Neural cell (in vitro differentiated cells): ENCODE measurements around the gene TOPBP1. TPM values are rescaled to one million over a fixed set of nuclear protein-coding genes. Genes with fewer than 3 reads are reported as not detected.

Source experiments
- H2AFZ ChIP-seq: fragments of 200-600, 300-800 bp; sonication (generic), shearing (Covaris generic); 2 replicates; pipeline ENCODE4 v1.6.0; 2014; ENCODE audit warnings: low read depth, mild to moderate bottlenecking, antibody characterized with exemption, low read length, moderate library complexity
- H3F3A ChIP-seq: fragments of 200-600 bp; shearing (Covaris generic); 2 replicates; pipeline ENCODE4 v1.6.1; 2016; ENCODE audit warnings: mild to moderate bottlenecking, moderate library complexity, mixed read lengths, antibody characterized with exemption, low read length; ENCODE audit not compliant: insufficient read depth, poor library complexity, severe bottlenecking
- H3K27ac ChIP-seq: fragments of 200-600, 300-800 bp; sonication (generic), shearing (Covaris generic); 2 replicates; pipeline ENCODE4 v1.5.1; 2014; ENCODE audit warnings: mild to moderate bottlenecking, low read length, moderate library complexity
- H3K27me3 ChIP-seq: fragments of 300-800, 200-600 bp; sonication (generic), shearing (Covaris generic); 2 replicates; pipeline ENCODE4 v1.6.0; 2014; ENCODE audit warnings: mild to moderate bottlenecking, low read depth, low read length, moderate library complexity; ENCODE audit not compliant: insufficient read depth
- H3K36me3 ChIP-seq: fragments of 300-800, 200-600 bp; sonication (generic), shearing (Covaris generic); 2 replicates; pipeline ENCODE4 v1.5.1; 2014; ENCODE audit warnings: mild to moderate bottlenecking, antibody characterized with exemption, low read length, moderate library complexity; ENCODE audit not compliant: insufficient read depth
- H3K4me2 ChIP-seq: fragments of 300-800, 200-600 bp; sonication (generic), shearing (Covaris generic); 2 replicates; pipeline ENCODE4 v1.6.0; 2014; ENCODE audit warnings: mild to moderate bottlenecking, low read length
- H3K4me3 ChIP-seq: fragments of 300-800, 200-600 bp; sonication (generic), shearing (Covaris generic); 2 replicates; pipeline ENCODE4 v1.5.1; 2014; ENCODE audit warnings: mild to moderate bottlenecking, low read length, moderate library complexity
- H3K79me2 ChIP-seq: fragments of 200-600 bp; shearing (Covaris generic); replicated peaks from 2 replicates; pipeline ENCODE4 v1.6.0; 2014; ENCODE audit warnings: mild to moderate bottlenecking, low read length, moderate library complexity; ENCODE audit not compliant: insufficient read depth
- H3K9ac ChIP-seq: fragments of 300-800, 200-600 bp; sonication (generic), shearing (Covaris generic); 2 replicates; pipeline ENCODE4 v1.6.1; 2016; ENCODE audit warnings: mild to moderate bottlenecking, low read length, mixed read lengths
- H3K9me2 ChIP-seq: fragments of 200-600 bp; shearing (Covaris generic); 2 replicates; pipeline ENCODE4 v1.6.1; 2016; ENCODE audit warnings: mild to moderate bottlenecking, low read length, mixed read lengths; ENCODE audit not compliant: insufficient read depth
- H3K9me3 ChIP-seq: fragments of 200-600, 300-800 bp; sonication (generic), shearing (Covaris generic); 2 replicates; pipeline ENCODE4 v1.6.1; 2016; ENCODE audit warnings: mild to moderate bottlenecking, mixed run types, low read length, moderate library complexity, mixed read lengths
- H4K20me1 ChIP-seq: fragments of 200-600 bp; shearing (Covaris generic); 2 replicates; pipeline ENCODE4 v1.6.1; 2016; ENCODE audit warnings: mild to moderate bottlenecking, mixed run types; ENCODE audit not compliant: insufficient read depth
- CTCF ChIP-seq: fragments of 450-650 bp; IDR thresholded peaks from 2 replicates; pipeline ENCODE4 v1.5.1; 2014; ENCODE audit warnings: antibody characterized with exemption, mild to moderate bottlenecking, moderate library complexity; ENCODE audit not compliant: poor library complexity, severe bottlenecking
- EP300 ChIP-seq: fragments of 450-650 bp; conservative IDR thresholded peaks from 2 replicates; pipeline ENCODE4 v1.6.1; 2014; ENCODE audit warnings: antibody characterized with exemption, mild to moderate bottlenecking, moderate library complexity; ENCODE audit not compliant: poor library complexity, severe bottlenecking
- EZH2 ChIP-seq: fragments of 200-600, 300-800 bp; shearing (Covaris generic), sonication (generic); IDR thresholded peaks from 2 replicates; pipeline ENCODE4 v1.6.1; 2014; ENCODE audit warnings: antibody characterized with exemption, low read length, borderline replicate concordance, mild to moderate bottlenecking; ENCODE audit not compliant: insufficient read depth, poor library complexity, severe bottlenecking
- MXI1 ChIP-seq: fragments of 450-650 bp; conservative IDR thresholded peaks from 2 replicates; pipeline ENCODE4 v1.6.1; 2014; ENCODE audit warnings: antibody characterized with exemption, mild to moderate bottlenecking; ENCODE audit not compliant: poor library complexity, severe bottlenecking
- POLR2AphosphoS5 ChIP-seq: IDR thresholded peaks from 2 replicates; pipeline ENCODE4 v1.6.1; 2012
- RAD21 ChIP-seq: fragments of 450-650 bp; conservative IDR thresholded peaks from 2 replicates; pipeline ENCODE4 v1.6.1; 2014; ENCODE audit warnings: antibody characterized with exemption, mild to moderate bottlenecking, moderate library complexity
- REST ChIP-seq: IDR thresholded peaks from 2 replicates; pipeline ENCODE4 v1.6.1; 2012; ENCODE audit warnings: borderline replicate concordance
- SMC3 ChIP-seq: fragments of 450-650 bp; conservative IDR thresholded peaks from 2 replicates; pipeline ENCODE4 v1.6.1; 2014; ENCODE audit warnings: antibody characterized with exemption, mild to moderate bottlenecking, moderate library complexity; ENCODE audit not compliant: poor library complexity
- TAF1 ChIP-seq: IDR thresholded peaks from 2 replicates; pipeline ENCODE4 v1.6.1; 2012; ENCODE audit warnings: low read depth
- polyA plus RNA-seq: library from polyadenylated mRNA; depleted of rRNA; stranded (reverse); fragments of >200 nt; gene quantifications from 2 replicates; pipeline ENCODE4 v1.2.3, GENCODE V29; 2014

The TOPBP1 gene
- polyA plus RNA-seq, 1 donor from 2014 or later = 46.6 TPM

- Histone ChIP-seq H3K27me3 (no peaks in the 10 kb centered on the region), H3K9me2 (no peaks in the 10 kb centered on the region), H3K36me3 (no peaks in the 10 kb centered on the region), H3K27ac (no peak overlapping the region), H3K79me2 (no peaks in the 10 kb centered on the region), H4K20me1 (no peaks in the 10 kb centered on the region), H3K4me2 (no peak overlapping the region), H2AFZ (no peak overlapping the region), H3K9me3 (no peaks in the 10 kb centered on the region), H3K9ac (no peak overlapping the region), H3K4me3 (no peak overlapping the region), H3F3A (no peaks in the 10 kb centered on the region)
- no peak for TF ChIP-seq REST
- TF ChIP-seq SMC3 = no peak
- no peak for TF ChIP-seq RAD21
- TF ChIP-seq CTCF = no peak
- no peak for TF ChIP-seq EZH2
- no peak for TF ChIP-seq POLR2AphosphoS5
- no peak for TF ChIP-seq TAF1
- TF ChIP-seq EP300 = no peak
Measured at GRCh38 chr3:133695560-133696171, 33.9 kb upstream of the TOPBP1 start.

- Histone ChIP-seq H3K9ac (no peak overlapping the region), H3K4me3 (no peak overlapping the region), H3K9me3 (no peaks in the 10 kb centered on the region), H3K9me2 (no peaks in the 10 kb centered on the region), H2AFZ (no peak overlapping the region), H3F3A (no peaks in the 10 kb centered on the region), H4K20me1 (no peaks in the 10 kb centered on the region), H3K79me2 (no peaks in the 10 kb centered on the region), H3K27ac (no peak overlapping the region), H3K36me3 (no peaks in the 10 kb centered on the region), H3K4me2 (no peak overlapping the region), H3K27me3 (no peaks in the 10 kb centered on the region)
- no peak for TF ChIP-seq RAD21
- no peak for TF ChIP-seq EZH2
- TF ChIP-seq POLR2AphosphoS5 = no peak
- no peak for TF ChIP-seq REST
- no peak for TF ChIP-seq TAF1
- no peak for TF ChIP-seq MXI1
- no peak for TF ChIP-seq SMC3
Measured at GRCh38 chr3:133694288-133695268, 32.8 kb upstream of the TOPBP1 start.
